IPS-NIHi7 (cell line): ENCODE results near the gene IFIT2.
"Not testable (repeated sequence)": the region's sequence is repeated elsewhere in the genome, so short reads cannot be mapped to it uniquely, and the experiment has no call there.

ENCODE experiments used
- DNase-seq: peaks from one replicate; pipeline ENCODE4 v3.0.0; 2012; ENCODE audit warnings: mixed read lengths; ENCODE audit errors: extremely low spot score

The IFIT2 gene

DNA sequence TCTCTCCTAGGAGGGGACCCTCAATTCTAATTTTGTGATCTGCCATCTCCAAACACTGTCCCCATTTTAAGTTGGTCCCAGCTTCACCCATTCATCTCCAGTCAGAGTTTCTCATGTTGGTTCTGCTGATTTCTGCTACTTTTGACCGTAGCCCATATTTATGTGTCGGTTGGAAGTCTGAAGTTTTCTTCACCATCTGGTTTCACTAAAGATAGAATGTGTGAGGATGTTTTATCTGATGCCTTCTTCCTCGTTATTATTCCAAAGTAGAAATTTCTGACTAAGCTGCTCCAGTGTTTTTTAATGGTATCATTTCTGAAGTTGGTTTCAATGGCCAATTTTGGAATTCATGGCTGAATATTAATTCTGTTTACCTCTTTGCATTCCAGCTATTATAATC is 21.3 kb upstream of the IFIT2 start:
- no peak for DNase-seq

DNA sequence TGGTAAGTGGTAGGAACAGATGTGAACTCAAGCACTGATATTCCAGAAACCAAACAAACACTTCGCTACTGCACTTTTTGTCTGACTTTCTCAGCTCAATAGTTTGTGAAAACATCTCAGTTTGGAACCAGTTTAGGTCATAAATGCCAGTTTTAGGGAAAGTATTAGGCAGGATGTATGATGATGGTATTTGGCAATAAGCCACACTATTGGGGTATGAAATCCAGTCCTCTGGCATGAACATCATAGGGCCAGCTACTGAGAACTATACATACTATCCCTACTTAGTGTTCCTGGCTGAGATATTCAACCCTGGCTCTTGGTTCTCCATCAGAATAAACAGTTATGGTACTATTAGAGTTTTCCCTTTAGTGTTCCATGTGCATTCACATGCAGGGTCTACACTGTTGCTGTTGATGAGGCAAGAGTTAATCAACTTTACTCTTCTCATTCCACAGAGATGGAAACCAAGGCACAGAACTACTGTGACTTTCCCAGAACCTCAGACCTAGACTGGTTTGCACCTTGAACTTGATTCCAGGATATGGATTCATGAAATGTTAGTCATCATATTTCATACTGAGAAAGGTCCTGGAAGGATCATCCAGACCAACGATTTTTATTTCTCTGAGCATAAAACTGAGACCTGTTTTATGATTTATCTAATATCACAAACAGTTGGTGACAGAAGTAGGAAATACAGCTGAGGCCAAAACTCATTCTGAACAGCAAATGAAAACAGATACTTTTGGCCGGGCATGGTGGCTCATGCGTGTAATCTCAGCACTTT is 20.0 kb upstream of the IFIT2 start:
- DNase-seq: no peak

GRCh38 chr10:89283025-89283935 is 18.6 kb upstream of the IFIT2 start:
- no peak for DNase-seq

DNA sequence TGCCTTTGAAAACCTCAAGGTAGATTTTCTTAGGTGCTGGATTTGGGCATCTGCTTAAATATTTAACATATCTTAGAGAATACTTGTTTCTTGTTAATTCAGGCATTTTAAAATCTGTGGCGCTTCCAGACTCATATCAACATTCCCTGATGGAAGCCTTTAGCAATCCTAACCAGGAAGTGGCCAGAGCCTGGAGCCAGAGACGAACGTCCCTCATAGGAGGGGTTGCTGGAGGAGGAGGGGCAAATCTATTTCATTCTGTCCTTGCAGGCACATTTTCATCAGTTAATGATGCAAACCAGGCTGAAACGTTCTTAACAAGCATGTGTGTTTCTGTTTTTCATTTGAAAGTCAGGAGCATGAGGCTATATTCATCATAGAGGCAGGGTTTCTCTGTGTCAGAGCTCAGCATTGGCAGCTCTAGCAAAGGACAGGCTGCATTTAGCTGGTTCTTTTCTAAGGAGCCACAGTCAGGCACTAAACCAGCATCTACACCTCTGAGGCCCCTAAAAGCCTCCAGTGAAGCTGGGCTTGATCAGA is 17.8 kb upstream of the IFIT2 start:
- DNase-seq: peak; percentile 55

GRCh38 chr10:89284711-89285110 is 17.1 kb upstream of the IFIT2 start:
- DNase-seq: not testable (repeated sequence)

DNA sequence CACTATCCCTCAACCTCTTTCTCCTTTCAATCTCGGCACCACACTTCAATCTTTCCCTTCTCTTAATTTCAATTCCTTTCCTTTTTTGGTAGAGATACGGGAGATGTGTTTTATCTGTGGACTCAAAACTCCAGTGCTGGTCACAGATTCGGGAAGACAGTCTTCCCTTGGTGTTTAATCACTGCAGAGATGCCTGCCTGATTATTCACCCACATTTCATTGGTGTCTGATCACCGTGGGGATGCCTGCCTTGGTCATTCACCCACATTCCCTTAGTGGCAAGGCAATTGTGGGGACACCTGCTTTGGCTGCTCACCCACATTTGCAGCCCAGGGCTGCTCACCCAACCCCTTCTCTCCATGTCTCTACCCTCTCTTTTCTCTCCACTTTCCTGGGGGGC is 16.5 kb upstream of the IFIT2 start:
- not testable (repeated sequence) for DNase-seq

DNA sequence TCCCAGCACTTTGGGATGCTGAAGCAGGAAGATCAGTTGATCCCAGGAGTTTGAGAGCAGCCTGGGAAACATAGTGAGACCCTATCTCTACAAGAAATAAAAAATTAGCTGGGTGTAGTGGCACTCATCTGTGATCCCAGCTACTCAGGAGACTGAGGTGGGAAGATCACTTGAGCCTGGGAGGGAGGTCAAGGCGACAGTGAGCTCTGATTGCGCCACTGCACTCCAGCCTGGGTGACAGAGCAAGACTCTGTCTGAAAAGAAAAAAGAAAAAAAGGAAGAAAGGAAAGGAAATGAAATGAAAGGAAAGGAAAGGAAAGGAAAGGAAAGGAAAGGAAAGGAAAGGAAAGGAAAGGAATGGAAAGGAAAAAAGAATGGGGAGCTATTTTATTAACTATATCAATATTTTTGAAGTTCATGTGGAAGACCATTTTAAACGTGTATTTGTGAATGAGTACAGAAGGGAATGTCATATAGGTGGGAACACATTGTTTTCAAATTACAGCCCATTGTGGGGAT is 7.1 kb upstream of the IFIT2 start:
- DNase-seq: no peak

GRCh38 chr10:89295597-89295996 is 6.2 kb upstream of the IFIT2 start:
- DNase-seq: no peak

DNA sequence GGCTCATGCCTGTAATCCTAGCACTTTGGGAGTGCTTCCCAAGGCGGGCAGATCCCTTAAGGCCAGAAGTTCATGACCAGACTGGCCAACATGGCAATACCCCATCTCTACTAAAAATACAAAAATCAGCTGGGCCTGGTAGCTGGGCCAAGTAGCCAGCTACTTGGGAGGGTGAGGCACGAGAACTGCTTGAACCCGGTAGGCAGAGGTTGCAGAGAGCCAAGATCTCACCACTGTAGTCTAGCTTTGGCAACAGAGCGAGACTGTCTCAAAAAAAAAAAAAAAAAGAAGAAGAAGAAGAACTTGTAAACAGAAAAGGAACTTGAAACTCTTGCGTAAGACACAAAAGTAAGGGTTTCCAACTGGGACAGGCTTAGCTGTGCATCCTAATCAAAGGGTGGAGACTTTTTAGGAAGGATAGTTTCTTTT is 5.6 kb upstream of the IFIT2 start:
- no peak for DNase-seq

DNA sequence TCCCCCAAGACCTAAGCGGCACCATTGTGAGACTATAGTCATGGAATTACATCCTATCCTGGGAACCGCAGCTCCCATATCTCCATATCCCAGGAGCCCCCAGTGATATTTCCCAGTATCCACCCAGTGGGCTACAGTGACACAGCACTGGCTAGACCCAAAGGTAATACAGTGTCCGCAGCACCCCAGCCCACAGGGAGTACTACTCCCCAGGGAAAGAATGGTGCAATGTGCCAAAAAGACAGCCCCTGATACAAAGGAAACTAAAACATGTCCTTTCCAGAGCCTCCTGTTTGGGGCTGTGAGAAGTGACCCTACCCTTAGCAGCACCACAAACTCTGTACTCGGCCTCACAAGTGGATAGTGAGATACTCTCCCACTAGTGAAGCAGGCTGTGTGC is 4.5 kb upstream of the IFIT2 start:
- DNase-seq: no peak

DNA sequence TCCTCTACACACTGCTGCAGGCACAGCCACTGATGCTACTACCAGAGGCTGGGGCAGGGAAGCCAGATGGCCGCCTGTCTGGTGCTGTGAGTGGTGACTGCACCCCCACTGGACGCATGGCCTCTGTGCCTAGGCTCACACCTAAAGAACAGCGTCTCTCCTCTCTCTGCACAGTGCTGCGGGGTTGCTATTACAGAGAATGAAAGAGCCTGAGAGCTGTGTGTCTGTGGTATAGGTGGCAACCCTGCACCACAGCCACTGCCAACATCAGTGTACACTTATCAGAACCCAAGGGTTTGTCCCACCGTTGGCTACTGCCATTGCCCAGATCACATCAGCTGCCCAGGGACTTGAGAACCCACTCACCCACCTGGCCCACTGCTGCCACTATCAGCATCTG is 4.1 kb upstream of the IFIT2 start:
- DNase-seq: no peak

- no peak for DNase-seq
Observed at GRCh38 chr10:89299031-89299430, 2.8 kb upstream of the IFIT2 start.

DNA sequence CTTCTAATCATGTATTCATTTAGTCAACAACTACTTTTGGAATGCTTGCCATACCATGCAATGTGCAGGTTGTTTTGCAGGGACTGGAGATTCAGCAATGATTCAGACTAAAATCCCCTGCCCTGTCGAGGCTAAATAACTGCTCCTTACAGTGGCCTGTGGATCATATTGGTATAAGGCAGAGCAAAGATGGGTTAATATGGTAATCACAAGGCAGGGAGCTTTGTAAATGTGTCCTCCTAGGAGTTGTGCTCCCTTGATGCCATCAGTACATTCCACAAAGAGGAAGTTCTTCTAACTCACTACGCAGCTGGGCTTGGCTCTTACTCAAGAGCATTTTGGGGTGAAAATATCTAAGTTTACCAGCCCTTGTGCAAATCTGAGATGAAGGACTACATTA is 614 bp upstream of the IFIT2 start:
- no peak for DNase-seq

- DNase-seq: no peak
Observed at GRCh38 chr10:89302625-89303024, 779 bp downstream of the IFIT2 start.

DNA sequence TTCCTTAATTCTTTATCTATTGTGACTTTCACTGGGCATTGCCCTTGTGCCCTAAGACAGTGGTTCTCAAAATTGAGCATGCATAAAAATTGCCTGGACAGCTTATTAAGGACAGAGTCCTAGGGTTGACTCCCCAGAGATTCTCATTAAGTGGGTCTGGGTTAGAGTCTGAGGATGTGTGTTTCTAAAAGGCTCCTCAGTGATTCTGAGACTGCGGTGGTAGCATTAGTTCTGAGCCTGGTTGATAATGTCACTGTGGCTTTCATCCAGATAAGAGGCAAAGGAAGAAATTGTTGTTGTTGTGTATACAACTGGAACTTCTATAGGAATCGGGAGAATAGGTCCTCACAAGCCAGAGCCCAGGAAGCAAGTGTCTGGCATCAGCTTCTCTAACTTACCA is 1.3 kb downstream of the IFIT2 start:
- DNase-seq: no peak

GRCh38 chr10:89304026-89304425 is 2.2 kb downstream of the IFIT2 start:
- no peak for DNase-seq

DNA sequence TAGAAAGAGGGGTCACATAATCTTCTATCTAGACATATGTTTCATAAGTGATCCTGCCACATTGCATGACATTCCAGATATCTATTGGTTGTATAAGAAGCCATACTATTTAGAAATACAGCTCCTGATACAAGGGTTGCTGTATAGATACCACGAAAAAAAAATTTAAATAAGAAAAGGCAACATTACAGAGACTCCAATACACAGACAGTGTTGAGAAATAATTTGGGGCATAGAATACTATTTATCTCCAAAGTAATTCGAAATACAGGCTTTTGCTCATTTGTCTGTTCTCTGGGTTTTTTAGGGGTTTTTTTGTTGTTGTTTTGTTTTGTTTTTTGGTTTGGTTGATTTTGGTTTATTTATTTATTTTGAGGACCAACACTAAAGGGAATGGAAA is 2.6 kb downstream of the IFIT2 start:
- no peak for DNase-seq

- DNase-seq: no peak
Observed at GRCh38 chr10:89304925-89305324, 3.1 kb downstream of the IFIT2 start.

DNA sequence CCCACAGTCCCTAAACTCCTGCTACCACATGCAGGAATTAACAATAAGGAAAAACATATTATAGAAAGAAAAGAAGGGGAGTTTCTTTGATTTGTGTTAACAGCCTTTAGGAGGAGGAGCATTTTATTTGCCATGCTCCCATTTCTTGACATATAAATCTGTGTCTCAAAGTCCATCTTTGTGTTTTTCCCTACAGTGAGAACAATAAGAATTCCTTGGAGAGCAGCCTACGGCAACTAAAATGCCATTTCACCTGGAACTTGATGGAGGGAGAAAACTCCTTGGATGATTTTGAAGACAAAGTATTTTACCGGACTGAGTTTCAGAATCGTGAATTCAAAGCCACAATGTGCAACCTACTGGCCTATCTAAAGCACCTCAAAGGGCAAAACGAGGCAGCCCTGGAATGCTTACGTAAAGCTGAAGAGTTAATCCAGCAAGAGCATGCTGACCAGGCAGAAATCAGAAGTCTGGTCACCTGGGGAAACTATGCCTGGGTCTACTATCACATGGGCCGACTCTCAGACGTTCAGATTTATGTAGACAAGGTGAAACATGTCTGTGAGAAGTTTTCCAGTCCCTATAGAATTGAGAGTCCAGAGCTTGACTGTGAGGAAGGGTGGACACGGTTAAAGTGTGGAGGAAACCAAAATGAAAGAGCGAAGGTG is 4.1 kb downstream of the IFIT2 start:
- no peak for DNase-seq

DNA sequence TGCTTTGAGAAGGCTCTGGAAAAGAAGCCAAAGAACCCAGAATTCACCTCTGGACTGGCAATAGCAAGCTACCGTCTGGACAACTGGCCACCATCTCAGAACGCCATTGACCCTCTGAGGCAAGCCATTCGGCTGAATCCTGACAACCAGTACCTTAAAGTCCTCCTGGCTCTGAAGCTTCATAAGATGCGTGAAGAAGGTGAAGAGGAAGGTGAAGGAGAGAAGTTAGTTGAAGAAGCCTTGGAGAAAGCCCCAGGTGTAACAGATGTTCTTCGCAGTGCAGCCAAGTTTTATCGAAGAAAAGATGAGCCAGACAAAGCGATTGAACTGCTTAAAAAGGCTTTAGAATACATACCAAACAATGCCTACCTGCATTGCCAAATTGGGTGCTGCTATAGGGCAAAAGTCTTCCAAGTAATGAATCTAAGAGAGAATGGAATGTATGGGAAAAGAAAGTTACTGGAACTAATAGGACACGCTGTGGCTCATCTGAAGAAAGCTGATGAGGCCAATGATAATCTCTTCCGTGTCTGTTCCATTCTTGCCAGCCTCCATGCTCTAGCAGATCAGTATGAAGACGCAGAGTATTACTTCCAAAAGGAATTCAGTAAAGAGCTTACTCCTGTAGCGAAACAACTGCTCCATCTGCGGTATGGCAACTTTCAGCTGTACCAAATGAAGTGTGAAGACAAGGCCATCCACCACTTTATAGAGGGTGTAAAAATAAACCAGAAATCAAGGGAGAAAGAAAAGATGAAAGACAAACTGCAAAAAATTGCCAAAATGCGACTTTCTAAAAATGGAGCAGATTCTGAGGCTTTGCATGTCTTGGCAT is 4.8 kb downstream of the IFIT2 start:
- DNase-seq: no peak

DNA sequence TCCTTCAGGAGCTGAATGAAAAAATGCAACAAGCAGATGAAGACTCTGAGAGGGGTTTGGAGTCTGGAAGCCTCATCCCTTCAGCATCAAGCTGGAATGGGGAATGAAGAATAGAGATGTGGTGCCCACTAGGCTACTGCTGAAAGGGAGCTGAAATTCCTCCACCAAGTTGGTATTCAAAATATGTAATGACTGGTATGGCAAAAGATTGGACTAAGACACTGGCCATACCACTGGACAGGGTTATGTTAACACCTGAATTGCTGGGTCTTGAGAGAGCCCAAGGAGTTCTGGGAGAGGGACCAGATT is 5.4 kb downstream of the IFIT2 start:
- no peak for DNase-seq
